K562 (cell line): ENCODE measurements around the gene THAP6. TPM values are rescaled to one million over a fixed set of nuclear protein-coding genes. Genes with fewer than 3 reads are reported as not detected.

Experiments
- ARID1B ChIP-seq: fragments of 450-650 bp; IDR thresholded peaks from 2 replicates; pipeline ENCODE4 v1.6.1; 2016; ENCODE audit warnings: antibody characterized with exemption, mild to moderate bottlenecking, inconsistent platforms
- BHLHE40 ChIP-seq: IDR thresholded peaks from 2 replicates; pipeline ENCODE4 v1.6.1; 2011; ENCODE audit warnings: low read length, improper control_type of control experiment
- CCNT2 ChIP-seq: IDR thresholded peaks from 2 replicates; pipeline ENCODE4 v1.6.1; 2011; ENCODE audit warnings: borderline replicate concordance, low read depth, mild to moderate bottlenecking, moderate library complexity, mixed read lengths, low read length; ENCODE audit not compliant: insufficient read length; ENCODE audit errors: extremely low read depth
- CTCF ChIP-seq, 3 experiments: IDR thresholded peaks in 2 of 3; conservative IDR thresholded peaks in 1 of 3; 2 replicates each; pipeline ENCODE4 v1.5.1; 2011 to 2012; ENCODE audit warnings: low read length in 3 of 3, mild to moderate bottlenecking in 3 of 3, control low read depth in 2 of 3, improper control_type of control experiment in 1 of 3, inconsistent platforms in 1 of 3, low read depth in 1 of 3, mixed read lengths in 1 of 3, moderate library complexity in 1 of 3; ENCODE audit not compliant: insufficient read depth in 2 of 3
- CTCFL ChIP-seq: IDR thresholded peaks from 2 replicates; pipeline ENCODE4 v1.6.1; 2011; ENCODE audit warnings: borderline replicate concordance, low read depth, mild to moderate bottlenecking, moderate library complexity, low read length; ENCODE audit not compliant: insufficient read depth, poor library complexity, severe bottlenecking
- GTF2E2 ChIP-seq: fragments of 200-800 bp; sonication (Bioruptor generic); IDR thresholded peaks from 2 replicates; pipeline ENCODE4 v1.6.1; 2016; ENCODE audit warnings: missing genetic modification characterization, missing compliant biosample characterization
- NCOR1 ChIP-seq: fragments of 450-650 bp; IDR thresholded peaks from 2 replicates; pipeline ENCODE4 v1.6.1; 2016; ENCODE audit warnings: mild to moderate bottlenecking, moderate library complexity
- SOX6 ChIP-seq: fragments of 450-650 bp; IDR thresholded peaks from 2 replicates; pipeline ENCODE4 v1.6.1; 2014; ENCODE audit warnings: mild to moderate bottlenecking
- SP1 ChIP-seq: sonication (generic); formaldehyde crosslinking; IDR thresholded peaks from 2 replicates; pipeline ENCODE4 v1.8.1; 2022; ENCODE audit warnings: mild to moderate bottlenecking, missing genetic modification reagents
- TAF1 ChIP-seq: IDR thresholded peaks from 2 replicates; pipeline ENCODE4 v1.6.1; 2011; ENCODE audit warnings: mild to moderate bottlenecking, low read length, moderate library complexity; ENCODE audit not compliant: insufficient read depth, control insufficient read depth, severe bottlenecking; ENCODE audit errors: extremely low read depth
- TARDBP ChIP-seq: fragments of 450-650 bp; IDR thresholded peaks from 2 replicates; pipeline ENCODE4 v1.6.1; 2016
- TEAD1 ChIP-seq, 2 experiments: fragments of 450-650 bp in 1 of 2; sonication (generic) in 1 of 2; formaldehyde crosslinking; IDR thresholded peaks; 2 replicates each; pipeline versions ENCODE4 v1.4.0 to v1.8.0; 2020 to 2022; ENCODE audit warnings: mild to moderate bottlenecking in 2 of 2, missing genetic modification reagents in 1 of 2
- YY1 ChIP-seq, 3 experiments: IDR thresholded peaks; 2 replicates each; pipeline ENCODE4 v1.6.1; 2011; ENCODE audit warnings: low read length in 2 of 3, mild to moderate bottlenecking in 2 of 3, moderate library complexity in 2 of 3, borderline replicate concordance in 1 of 3, control low read depth in 1 of 3, low read depth in 1 of 3; ENCODE audit not compliant: insufficient read depth in 3 of 3, insufficient replicate concordance in 2 of 3, control insufficient read depth in 1 of 3, insufficient read length in 1 of 3; ENCODE audit errors: extremely low read depth in 1 of 3
- ZNF707 ChIP-seq: fragments of 250-450 bp; sonication (Bioruptor Pico); conservative IDR thresholded peaks from 2 replicates; pipeline ENCODE4 v1.8.0; 2022; ENCODE audit warnings: inconsistent platforms, mild to moderate bottlenecking, moderate library complexity
- polyA plus RNA-seq, 8 experiments: library from polyadenylated mRNA; depleted of rRNA in 4 of 8; stranded (reverse) in 5 of 8; unstranded in 3 of 8; fragments of >200 nt; fragmentation: Nextera tagmentation in 2 of 8; fragmentation: Illumina TruSeq in 1 of 8; extraction: Ambion mirVana in 2 of 8; extraction: Trizol in 1 of 8; gene quantifications; 2 replicates each; pipeline versions ENCODE4 v1.2.1 to v1.2.3, GENCODE V29; 2011 to 2014; ENCODE audit warnings: inconsistent platforms in 1 of 8, missing spikeins in 1 of 8
- total RNA-seq, 7 experiments: library from RNA; depleted of rRNA in 6 of 7; stranded (reverse); fragments of >200 nt in 6 of 7; fragmentation: Illumina TruSeq in 2 of 7; extraction: Trizol in 2 of 7; gene quantifications; 2 replicates each; pipeline versions ENCODE4 v1.2.1 to v1.2.3, GENCODE V29; 2011 to 2021; ENCODE audit warnings: low replicate concordance in 1 of 7
- TF ChIP-seq, protein P1 (sequence below): fragments of 250-450 bp; sonication (Bioruptor Pico); IDR thresholded peaks from 2 replicates; pipeline ENCODE4 v1.6.1; 2021; ENCODE audit warnings: mild to moderate bottlenecking

THAP6 gene
- total and polyA plus RNA-seq, 9 of the 15 experiments (the other 6 are each of a cell fraction or from before 2014, with no cell fraction given): 8.9 to 30.4 (median 17.3) TPM

DNA sequence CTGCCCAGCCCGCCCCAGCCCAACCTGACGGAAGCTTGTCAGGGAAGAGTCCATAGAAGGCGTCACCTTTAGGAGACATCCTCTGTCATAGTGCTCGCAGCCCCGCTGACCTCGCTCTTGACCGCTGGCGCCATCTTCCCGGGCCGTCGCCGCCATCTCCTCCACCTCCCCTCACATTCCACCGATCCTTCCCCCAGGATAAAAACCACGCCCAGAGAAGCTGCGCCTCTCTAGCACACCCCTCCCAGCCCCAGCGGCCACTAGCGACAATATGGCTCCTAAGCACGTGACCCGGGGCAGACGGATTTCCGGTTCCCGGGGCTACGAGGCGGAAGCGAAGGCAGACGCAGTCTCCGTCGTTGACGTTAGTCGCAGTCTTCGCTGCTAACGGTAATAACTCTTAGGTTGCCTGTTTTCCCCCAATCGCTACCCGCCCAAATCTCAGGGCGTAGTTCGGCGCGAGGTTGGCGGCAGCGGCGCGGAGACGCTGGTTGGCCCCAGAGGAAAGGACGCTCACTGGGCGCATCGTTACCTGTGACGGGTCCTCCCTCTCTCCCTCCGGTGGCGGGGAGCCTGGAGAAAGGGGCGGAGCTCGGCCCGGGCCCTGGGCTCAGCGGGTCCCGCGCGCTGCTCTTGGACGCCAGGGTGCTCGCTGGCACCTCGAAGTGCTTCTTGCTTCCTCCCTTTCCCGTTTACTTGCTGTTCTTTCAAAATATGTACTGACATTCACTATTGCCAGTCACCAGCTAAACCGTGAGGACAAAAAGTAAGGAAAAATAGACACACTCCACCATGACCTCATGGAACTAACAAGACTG is at the start of gene THAP6, which contains the start of gene RCHY1 (continued):
- TF ChIP-seq CTCFL: no peak
- TF ChIP-seq SP1 (CRISPR knock-in tag): peak; percentile 88
- 0 out of 6 replicates have a peak, but pooled peaks of 1 of the 3 experiments have one; percentile 9 for TF ChIP-seq CTCF (IDR thresholded peaks at IDR 0.05 in 2 of 3, conservative IDR thresholded peaks at IDR 0.05 in 1 of 3; ENCODE audit: insufficient read depth in 2 of 3, low read depth in 1 of 3, low read length in 3 of 3)
- TF ChIP-seq TEAD1 (CRISPR knock-in tag; IDR thresholded peaks at IDR 0.05): peak; percentile 84 to 99
- TF ChIP-seq, protein P1, sequence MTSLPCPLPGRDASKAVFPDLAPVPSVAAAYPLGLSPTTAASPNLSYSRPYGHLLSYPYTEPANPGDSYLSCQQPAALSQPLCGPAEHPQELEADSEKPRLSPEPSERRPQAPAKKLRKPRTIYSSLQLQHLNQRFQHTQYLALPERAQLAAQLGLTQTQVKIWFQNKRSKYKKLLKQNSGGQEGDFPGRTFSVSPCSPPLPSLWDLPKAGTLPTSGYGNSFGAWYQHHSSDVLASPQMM (CRISPR knock-in tag): no peak
- 0 out of 2 replicates have a peak, but pooled peaks have one; percentile 30 for TF ChIP-seq ARID1B
- no peak for TF ChIP-seq NCOR1
- 0 out of 2 replicates have a peak, but pooled peaks have one; percentile 40 for TF ChIP-seq SOX6
- TF ChIP-seq TAF1: peak; percentile 91
- TF ChIP-seq BHLHE40: peak; percentile 96
- TF ChIP-seq CCNT2: peak; percentile 53
- no peak for TF ChIP-seq ZNF707 (CRISPR knock-in tag)
- peak; percentile 44; the same call in 1 of the 2 replicates for TF ChIP-seq GTF2E2 (tag)
- no peak; the same call in 1 of the 2 replicates for TF ChIP-seq TARDBP
- peak; percentile 91 to 97 (median 96) for TF ChIP-seq YY1 (IDR thresholded peaks at IDR 0.05; ENCODE audit: borderline replicate concordance in 1 of 3, control insufficient read depth in 1 of 3, extremely low read depth in 1 of 3, insufficient read depth in 3 of 3, insufficient read length in 1 of 3, insufficient replicate concordance in 2 of 3, low read depth in 1 of 3, low read length in 2 of 3)
